Measurements from ENCODE around the gene TP73.

The TP73 gene

DNA sequence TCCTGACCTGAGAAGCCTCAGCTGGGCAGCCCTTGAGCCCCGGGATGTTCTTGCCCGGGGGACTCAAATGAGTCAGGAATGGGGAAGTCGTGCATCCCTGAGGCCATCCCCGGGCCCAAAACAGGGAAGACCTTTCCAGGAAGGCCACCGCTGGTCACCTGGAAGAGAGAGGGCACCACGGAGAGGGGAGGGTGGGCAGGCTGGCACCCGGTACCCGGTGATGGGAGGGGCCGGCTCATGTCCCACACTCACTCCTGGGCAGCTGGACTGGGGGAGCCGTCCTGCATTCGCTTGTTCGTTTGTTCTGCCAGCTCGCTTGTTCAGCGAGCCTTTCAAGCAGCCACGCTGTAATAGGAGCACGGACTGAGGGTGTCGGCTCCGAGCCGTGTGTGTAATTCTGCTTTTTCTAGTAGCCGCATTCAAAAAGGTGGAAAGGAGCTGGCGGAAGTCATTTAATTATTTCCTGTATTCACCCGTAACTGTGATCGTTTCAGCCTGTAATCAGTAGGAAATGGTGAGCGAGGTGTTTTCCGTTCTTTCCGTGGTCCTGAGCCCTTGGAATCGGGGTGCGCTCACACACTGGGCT lies 51.6 kb downstream of the TP73 start:
- in situ Hi-C loops (cut with MboI; ENCODE audit: low sequenced_read_pairs), result no loop called here

DNA sequence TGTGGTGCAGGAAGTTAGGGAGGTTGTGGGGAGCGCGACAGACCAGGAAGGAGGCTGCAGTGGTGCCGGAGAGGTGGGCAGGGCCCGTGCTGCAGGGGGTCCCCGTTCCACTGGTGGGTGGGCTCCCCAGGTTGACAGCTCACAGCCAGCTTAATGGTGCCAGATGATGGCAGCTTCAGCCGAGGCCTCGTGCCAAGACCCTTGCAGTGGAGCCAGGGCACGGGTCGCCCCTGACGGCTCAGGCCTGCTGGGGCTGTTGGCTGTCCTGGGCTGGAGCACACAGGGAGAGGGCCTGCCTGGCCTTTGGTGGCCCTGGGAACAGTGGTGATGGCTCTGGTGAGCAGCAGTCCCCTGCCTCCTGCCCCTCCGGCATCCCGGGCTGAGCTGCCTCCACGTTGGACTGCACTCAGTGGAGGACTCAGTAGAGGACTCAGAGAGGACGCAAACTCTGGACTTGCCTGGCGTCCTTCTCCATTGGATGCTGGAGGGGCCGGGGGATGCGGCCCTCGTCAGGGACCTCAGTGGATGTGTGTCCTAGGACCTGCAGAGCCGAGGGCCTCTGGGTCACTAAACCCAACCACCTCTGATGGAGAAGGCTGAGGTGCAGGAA lies 53.1 kb downstream of the TP73 start:
- in situ Hi-C loops (cut with MboI; ENCODE audit: low sequenced_read_pairs), result no loop called here

DNA sequence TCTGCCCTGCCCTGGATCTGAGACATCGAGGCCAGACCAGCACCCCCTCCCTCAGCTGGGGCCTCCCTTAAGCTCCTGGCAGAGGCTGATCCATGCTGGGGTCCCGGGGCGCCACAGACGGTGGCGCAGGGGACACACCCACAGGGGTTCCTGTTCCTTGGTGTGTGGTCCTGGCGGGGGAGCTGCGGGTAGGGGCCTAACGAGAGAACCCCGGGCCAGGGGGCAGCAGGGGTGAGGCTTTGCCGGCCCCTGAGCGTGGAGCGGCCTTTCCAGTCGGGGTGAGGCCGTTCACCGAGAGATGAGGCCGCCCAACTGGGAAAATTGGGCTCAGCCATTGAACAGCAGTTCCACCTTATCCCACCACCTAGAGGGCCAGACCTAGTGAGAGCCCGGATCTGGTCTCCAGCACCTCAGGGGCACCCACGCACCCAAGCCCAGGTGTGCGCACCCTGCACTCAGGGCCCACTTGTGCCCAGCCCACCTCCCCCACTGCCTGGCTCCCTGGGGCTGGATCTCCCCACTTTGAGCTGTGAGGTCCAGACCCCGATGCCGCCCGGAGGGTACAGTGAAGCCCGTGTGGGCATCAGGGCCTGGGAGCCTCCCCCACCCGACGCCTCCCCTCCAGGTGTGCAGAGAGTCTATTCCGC lies 54.5 kb downstream of the TP73 start:
- in situ Hi-C loops (cut with MboI; ENCODE audit: low sequenced_read_pairs), result no loop called here

DNA sequence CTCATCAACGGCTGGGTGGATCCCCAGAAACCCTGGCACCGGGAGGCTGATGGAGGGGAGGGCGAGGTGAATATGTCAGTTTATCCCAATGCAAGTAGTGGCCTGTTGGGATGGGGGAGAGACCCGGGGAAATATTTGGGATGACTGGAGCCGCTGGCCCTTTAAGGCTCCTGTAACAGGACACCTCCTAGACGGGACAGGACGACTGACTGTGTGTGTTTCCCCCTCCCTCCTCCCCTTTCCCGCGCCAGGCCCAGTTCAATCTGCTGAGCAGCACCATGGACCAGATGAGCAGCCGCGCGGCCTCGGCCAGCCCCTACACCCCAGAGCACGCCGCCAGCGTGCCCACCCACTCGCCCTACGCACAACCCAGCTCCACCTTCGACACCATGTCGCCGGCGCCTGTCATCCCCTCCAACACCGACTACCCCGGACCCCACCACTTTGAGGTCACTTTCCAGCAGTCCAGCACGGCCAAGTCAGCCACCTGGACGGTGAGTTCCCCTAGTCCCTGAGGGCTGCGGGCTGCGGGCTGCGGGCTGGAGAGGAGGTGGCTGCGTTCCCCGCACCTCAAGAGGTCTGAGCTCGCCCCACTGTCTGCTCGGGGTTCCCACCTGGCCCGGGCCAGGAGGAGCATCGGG lies 55.1 kb downstream of the TP73 start:
- in situ Hi-C loops (cut with MboI; ENCODE audit: low sequenced_read_pairs), result no loop called here

DNA sequence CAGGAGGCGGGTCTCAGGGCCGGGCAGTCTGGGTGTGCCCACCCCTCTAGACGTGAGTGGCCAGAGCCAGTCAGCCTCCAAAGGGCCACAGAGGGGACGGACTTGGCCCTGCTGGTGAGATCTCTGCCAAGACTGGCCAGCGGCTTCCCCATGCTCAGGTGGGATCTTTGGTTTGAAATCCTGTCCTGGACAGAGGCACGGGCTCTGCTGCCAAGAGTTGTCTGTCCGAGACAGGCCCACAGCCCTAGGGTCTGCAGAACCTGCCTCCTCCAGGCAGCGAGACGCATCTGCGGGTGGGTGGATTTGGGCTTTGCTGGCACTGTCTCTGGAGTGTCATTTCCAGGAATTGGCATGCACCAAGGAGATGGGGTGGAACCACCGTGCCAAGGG lies 55.6 kb downstream of the TP73 start:
- in situ Hi-C loops (cut with MboI; ENCODE audit: low sequenced_read_pairs), result no loop called here

DNA sequence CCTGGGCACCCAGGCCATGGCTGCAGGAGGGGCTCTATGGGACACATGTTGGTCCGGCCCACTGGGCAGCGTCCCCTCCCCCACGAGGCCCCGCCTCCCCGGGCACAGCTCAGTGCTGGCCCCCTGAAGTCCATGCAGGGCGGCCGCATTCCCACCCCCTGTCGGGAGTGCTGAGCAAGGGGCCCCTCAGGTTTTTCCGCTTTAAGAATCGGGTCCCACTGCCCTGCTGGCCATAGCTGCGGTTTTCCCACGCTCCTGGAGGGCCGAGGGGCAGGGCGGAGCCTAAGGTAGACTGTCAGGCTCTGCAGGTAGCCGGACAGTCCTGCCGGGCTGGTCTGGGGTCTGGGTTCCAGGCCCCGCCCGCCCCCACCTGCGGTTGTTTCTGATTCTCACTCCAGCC lies 56.5 kb downstream of the TP73 start:
- in situ Hi-C loops (cut with MboI; ENCODE audit: low sequenced_read_pairs), result no loop called here

DNA sequence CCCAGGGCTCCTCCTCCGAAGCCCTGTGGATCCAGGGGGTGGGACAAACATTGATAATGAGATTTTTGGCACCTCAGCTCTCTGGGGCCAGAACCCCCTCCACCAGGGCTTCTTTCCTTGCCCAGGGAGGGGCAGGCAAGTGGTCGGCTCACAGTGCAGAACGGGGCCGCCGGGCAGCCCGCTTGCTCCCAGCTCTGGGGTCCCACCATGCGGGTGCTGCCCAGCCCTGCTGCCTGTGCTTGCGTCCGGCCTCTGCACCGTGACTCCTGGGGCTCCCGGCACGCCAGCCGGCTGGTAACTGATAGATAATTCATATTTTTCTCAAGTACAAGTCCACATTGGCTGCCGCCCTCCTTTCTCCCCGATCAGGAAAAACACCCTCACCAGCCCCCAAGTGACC lies 57.9 kb downstream of the TP73 start:
- in situ Hi-C loops (cut with MboI; ENCODE audit: low sequenced_read_pairs), result no loop called here

DNA sequence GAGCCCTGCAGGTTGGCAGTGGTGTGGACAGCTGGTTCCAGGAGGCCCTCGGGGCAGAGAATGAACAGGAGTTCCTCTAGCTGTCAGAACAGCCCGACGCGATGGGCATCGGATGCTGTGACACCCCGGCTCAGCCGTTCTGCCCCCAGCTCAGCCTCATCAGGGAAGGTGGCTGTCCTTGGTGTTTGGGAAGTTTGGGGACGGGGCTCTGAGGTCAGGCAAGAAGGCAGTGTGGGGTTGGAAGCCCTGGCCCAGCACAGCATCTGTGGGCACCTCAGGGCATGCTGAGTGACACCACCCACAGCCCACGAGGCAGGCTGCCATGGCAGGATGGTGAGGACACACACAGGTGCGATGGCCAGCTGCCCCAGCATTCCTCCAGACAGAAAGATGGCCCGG lies 59.1 kb downstream of the TP73 start:
- in situ Hi-C loops (cut with MboI; ENCODE audit: low sequenced_read_pairs), result no loop called here

DNA sequence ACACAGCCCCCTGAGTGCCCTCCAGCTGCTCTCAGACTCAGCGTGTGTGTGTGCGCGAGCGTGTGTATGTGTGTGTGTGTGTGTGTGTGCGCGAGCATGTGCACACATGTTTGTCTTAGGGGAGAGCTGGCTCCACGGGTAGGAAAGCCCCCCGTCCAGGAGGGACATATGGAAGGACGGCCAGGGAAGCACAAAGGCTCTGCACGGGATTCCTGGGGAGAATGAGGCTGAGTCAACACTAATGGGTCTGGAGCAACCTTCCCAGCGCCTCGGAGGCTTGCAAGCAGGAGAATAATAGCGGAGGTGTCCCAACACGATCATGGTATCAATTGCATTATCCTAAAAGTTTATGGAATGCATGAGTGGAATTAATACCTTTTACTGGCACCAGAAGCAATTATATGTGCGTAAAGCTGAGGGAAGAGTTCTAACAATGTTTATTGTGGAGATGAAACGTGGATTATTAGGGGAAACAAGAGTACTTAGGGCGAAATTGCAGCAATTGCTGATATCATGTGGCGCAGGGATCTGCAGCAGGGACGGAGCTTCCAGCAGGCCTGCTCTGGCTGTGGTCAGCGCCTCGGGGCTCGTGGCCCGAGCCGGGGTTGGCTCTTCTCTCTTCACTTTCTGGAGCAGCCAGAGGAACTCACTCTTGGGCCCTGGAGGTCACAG lies 59.6 kb downstream of the TP73 start:
- in situ Hi-C loops (cut with MboI; ENCODE audit: low sequenced_read_pairs), result no loop called here

DNA sequence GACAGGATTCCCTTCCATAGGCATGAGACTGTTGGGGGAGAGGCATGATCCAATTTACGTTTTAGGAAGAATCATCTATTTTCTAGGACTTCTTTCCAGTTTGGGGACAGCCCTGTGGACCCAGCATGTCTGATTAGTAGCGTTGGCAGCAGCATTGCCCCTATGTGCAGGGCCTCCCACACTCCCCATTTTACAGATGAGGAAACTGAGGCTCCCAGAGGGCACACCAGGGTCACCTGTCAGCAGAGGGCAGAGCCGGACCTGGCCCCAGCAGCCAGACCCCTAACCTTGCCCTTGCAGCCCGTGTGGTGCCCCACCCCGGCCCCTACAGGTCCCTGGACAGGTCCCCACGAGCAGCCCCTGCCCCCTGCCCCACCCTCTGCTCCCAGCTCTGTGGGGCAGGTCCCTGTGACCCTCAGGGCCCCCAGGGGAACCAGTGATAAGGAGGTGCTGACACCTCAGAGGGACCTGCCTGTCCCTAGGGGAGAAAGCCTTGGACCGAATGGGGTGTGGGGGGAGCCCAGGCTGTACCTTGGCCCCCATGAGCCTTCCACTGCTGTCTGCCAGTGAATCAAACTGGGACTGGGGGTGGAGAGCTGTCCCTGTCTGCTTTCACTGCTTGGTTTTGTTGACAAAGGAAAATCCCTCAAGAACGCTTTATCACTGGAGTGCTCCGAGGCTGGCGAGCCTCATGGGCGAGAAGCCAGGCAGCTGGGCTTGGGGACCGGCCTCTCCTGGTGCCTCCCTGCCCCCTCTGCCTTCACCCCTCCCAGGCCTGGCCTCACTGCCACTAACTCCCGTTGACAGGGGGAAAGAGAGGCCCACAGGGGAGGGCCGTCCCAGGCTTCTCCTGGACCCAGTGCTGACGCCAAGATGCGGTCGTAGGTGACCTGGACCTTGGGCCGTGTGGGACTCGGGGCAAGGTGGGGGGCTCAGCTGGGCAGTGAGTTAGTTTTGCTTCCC lies 60.5 kb downstream of the TP73 start:
- in situ Hi-C loops (cut with MboI; ENCODE audit: low sequenced_read_pairs), result no loop called here

DNA sequence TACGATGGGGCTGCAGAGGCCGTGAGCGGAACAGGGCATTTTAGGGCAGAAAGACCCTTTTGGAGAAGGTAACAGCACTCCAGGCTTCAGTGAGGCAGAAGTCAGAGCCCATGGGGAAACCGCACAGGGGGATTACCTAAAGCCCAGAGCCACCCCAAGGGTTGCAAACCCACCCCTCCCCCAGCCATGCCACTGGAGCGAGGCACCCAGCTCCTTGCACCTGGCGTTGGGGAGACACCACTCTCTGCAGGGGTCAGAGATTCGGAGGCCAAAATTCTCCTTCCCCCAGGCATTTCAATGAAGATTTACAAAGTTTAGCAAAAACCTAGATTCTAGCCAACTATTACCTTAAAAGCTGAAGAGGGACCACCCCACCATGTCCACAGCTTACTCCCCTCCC lies 61.5 kb downstream of the TP73 start:
- in situ Hi-C loops (cut with MboI; ENCODE audit: low sequenced_read_pairs), result no loop called here

DNA sequence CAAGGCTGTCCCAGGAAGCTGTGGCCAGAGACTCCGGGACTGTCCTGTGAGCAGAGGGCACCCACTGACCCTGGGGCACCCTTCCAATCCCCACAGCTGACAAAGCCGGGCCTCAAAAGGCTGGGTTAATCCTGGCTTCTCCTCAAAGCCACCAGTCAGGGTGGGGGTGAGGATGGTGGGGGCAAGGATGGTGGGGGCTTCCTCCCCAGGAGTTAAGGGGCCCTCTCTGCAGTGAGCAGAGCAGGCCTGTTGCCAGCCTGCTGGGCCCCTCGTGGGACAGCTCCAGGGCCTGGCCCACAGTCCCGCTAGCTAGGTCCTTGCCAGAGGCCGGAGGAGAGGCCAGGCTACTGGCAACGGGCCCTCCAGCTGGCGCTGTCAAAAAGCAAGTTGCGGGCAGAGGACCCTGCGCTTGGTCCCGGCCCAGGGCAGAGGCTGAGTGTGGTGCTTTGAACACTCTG lies 62.0 kb downstream of the TP73 start:
- in situ Hi-C loops (cut with MboI; ENCODE audit: low sequenced_read_pairs), result no loop called here

DNA sequence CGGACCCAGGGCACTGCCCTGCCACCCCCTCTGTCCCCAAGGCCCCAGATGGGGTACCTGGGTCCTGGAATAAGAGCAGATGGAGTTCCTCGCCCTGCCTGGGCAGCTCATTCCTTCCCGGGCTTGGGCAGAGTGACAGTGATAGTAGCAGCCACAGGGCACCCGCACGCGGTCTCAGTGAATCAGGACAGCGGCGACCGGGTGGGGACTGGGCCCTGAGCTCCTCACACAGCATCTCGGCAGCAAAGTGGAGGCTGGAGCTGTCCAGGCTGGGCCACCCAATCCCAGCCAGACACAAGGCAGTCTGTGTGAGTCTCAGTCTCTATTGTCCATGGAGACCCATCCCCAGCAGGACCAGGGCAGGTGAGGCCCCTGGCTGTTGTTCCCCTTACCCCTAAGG lies 62.5 kb downstream of the TP73 start:
- in situ Hi-C loops (cut with MboI; ENCODE audit: low sequenced_read_pairs), result no loop called here

DNA sequence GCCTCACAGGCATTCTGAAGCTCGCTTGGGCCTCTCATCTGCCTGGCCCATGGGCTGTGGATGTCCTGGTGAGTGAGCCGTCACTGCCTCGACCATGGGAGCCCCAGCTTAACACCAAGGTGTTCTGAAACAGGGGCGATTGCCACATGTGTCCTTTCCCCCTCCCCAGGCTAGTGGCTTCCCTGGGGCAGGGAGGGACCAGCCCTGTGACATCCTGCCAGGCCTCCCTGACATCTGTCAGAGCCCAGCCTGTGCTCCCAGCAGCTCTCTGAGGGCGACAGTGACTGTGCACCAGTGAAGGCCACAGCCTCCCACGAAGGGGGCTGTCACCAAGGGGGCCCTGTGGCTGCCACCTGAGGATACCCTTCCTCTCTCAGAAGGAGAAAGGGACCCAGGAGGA lies 64.0 kb downstream of the TP73 start:
- in situ Hi-C loops (cut with MboI; ENCODE audit: low sequenced_read_pairs), result no loop called here

DNA sequence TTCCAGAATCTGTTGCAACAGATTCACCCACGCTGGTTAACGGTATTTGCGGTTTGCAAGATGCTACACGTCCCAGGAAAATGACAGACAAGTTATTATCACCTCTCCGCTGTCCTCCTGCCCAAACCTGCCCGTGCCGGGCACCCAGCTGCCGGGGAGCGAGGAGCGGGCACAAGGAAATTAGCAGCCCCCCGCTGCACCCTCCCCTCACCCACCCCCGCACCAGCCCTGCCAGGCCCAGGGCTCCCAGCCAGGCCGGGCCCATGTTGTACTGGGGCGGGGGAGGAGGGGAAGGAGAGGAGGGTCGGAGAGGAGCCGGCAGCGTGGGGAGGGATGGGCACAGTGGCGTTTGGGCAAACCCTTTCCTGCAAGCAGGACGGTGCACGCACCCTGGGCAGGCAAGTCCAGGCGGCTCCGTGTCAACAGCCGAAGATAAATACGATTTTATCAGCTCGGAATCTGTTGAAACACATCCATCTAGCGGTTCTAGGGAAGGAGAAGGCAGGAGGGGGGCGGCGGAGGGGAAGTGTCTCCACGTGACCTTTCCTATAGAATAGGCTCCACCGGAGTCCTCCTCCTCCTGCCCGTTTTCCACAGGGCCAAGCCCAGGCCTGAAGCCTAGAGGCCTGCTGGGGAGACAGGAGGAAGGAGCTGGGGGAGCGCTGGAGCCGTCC lies 64.9 kb downstream of the TP73 start:
- in situ Hi-C loops (cut with MboI; ENCODE audit: low sequenced_read_pairs), result no loop called here

DNA sequence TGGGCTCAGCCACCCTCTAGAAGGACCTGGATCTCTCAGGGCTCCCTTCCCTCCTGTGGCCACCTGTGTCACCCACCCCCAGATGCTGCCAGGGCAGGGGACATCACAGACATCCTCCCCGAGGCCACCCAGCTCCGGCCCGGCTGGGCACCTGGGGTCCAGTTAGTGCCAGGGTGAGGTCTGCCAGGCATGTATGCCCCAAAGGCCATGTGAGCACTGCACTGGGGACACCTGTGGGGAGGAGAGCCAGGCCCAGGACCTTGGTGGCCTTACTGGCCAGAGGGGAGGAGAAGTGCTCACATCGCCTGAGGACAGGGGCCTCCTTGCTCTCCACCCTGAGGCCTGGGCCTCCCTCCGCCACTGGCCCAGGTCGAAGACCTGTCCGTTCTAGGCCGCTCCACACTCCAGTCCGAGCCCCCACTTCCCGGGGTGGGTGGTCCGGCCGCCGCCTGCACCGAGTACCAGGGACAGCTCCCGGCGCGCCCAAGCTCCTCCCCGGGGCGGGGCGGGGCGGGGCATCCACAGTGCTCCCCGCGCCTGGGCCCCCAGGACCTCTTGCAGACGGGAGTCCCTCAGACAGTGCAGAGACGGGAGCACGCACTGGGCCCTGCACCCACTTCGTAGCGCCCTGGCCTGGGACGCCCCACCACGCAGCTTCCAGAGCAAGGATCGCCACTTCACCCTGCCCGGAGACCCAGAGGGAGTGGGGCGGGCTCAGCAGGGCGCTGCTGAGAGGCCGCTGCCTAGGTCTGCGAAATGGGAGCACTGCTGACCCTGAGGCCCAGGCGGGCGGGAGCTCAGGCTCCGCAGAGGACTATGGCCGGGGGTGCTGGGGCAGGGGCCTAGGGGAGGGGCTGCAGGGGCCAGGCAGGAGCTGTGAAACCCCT lies 65.6 kb downstream of the TP73 start:
- in situ Hi-C loops (cut with MboI; ENCODE audit: low sequenced_read_pairs), result no loop called here

DNA sequence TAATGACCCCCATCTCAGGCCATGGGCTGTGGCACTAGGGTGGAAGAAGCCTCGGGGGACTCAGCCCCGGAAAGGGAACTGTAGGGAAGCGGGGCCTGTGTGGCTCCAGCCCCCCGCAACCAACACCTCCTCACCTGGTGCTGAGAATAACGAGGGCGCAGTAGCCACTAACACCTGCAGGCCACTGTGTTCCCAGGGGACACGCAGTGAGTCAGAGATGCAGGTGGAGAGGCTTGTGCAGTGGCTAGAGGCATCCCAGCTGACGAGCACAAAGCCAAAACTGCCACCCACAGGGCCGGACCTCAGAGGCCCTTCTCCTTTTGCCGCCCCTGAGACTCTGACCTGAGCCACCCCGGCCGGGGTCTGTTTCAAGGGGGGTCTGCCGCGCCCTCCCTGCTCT lies 66.4 kb downstream of the TP73 start:
- in situ Hi-C loops (cut with MboI; ENCODE audit: low sequenced_read_pairs), result no loop called here

DNA sequence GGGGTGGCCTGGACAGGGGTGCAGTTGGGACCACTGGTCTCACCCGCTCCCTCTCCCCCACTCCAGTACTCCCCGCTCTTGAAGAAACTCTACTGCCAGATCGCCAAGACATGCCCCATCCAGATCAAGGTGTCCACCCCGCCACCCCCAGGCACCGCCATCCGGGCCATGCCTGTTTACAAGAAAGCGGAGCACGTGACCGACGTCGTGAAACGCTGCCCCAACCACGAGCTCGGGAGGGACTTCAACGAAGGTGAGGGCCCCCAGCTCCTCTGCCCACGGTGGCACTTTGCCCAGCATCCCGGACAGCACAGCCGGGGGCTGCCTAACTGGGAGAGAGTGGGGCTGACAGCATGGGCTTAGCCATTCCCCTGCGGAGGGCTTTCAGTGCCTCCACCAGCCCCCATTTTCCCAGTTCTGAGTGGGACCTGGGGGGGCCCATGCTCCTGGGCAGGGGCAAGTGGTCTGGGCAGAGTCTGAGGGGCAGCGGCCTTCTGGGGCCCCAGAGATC lies 69.7 kb downstream of the TP73 start:
- in situ Hi-C loops (cut with MboI; ENCODE audit: low sequenced_read_pairs), result no loop called here

DNA sequence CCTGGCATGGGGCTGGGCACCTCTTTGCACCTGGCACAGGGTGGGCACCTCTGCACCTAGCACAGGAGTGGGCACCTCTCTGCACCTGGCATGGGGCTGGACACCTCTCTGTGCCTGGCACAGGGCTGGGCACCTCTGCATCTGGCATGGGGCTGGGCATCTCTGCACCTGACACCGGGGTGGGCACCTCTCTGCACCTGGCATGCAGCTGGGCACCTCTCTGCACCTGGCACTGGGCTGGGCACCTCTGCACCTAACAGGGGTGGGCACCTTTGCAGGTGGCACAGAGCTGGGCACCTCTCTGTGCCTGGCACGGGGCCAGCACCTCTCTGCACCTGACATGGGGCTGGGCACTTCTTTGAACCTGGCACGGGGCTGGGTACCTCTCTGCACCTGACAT lies 70.5 kb downstream of the TP73 start:
- in situ Hi-C loops (cut with MboI; ENCODE audit: low sequenced_read_pairs), result no loop called here
